Colonic mucosa (tissue), 4 donors: Measurements from ENCODE around the gene BPIFB4. TPM values are rescaled to one million over a fixed set of nuclear protein-coding genes. Genes with fewer than 3 reads are reported as not detected.

Experiments
- DNase-seq: peaks from one replicate; pipeline ENCODE4 v3.0.0-alpha.2; 2020
- H3K27ac ChIP-seq: fragments of 200-600 bp; one replicate; pipeline ENCODE4 v1.8.0; 2021
- H3K27me3 ChIP-seq: fragments of 200-600 bp; one replicate; pipeline ENCODE4 v1.8.0; 2021
- H3K36me3 ChIP-seq: fragments of 200-600 bp; one replicate; pipeline ENCODE4 v1.8.0; 2021
- H3K4me1 ChIP-seq: fragments of 200-600 bp; one replicate; pipeline ENCODE4 v1.8.0; 2021; ENCODE audit warnings: mild to moderate bottlenecking
- H3K4me3 ChIP-seq: fragments of 200-600 bp; one replicate; pipeline ENCODE4 v1.8.0; 2021
- H3K9ac ChIP-seq, 2 donors: one replicate each; pipeline ENCODE4 v1.7.0; 2013; ENCODE audit warnings: control low read depth in 2 of 2, low read depth in 2 of 2, low read length in 2 of 2
- H3K9me3 ChIP-seq: fragments of 200-600 bp; one replicate; pipeline ENCODE4 v1.8.0; 2021
- CTCF ChIP-seq: fragments of 200-600 bp; IDR thresholded peaks from one replicate; pipeline ENCODE4 v1.8.0; 2022; ENCODE audit warnings: antibody characterized with exemption, mild to moderate bottlenecking
- intact Hi-C: fragments of 100-400 bp; cut with DNase I; formaldehyde crosslinking; loops from one replicate; pipeline ENCODE4 v1.14.1; 2022
- total RNA-seq, 2 donors: library from RNA; stranded (reverse); fragmentation: NEBNext Ultra II Directional in 1 of 2; extraction: Animal tissue kit (Norgen Biotek cat#: 25700) in 1 of 2; gene quantifications; one replicate each; pipeline ENCODE4 v1.2.1, GENCODE V29; 2021
- donor health status: healthy.
- donor health status: DM: no; HTN: no; CAD: no.
- donor health status: DM: no; HTN: no; CAD: no.

Gene BPIFB4
- total RNA-seq, 2 donors from 2014 or later = not detected

- no peak for DNase-seq
- intact Hi-C loops = no loop called here
- H3K4me3 ChIP-seq = no peak overlapping the region
- H3K36me3 ChIP-seq = no peaks in the 10 kb centered on the region
- no peaks in the 10 kb centered on the region for H3K4me1 ChIP-seq
- no peaks in the 10 kb centered on the region for H3K9me3 ChIP-seq
- H3K27ac ChIP-seq = no peak overlapping the region
- H3K9ac ChIP-seq = no peak overlapping the region
- no peak for TF ChIP-seq CTCF
- no peaks in the 10 kb centered on the region for H3K27me3 ChIP-seq
Observed at GRCh38 chr20:33145521-33145920, 66.1 kb downstream of the BPIFB4 start.

- Histone ChIP-seq H3K27me3 (no peaks in the 10 kb centered on the region), H3K9me3 (no peaks in the 10 kb centered on the region), H3K27ac (no peak overlapping the region), H3K4me3 (no peak overlapping the region), H3K9ac (no peak overlapping the region), H3K36me3 (no peaks in the 10 kb centered on the region), H3K4me1 (no peaks in the 10 kb centered on the region)
- intact Hi-C loops = no loop called here
- DNase-seq = no peak
- TF ChIP-seq CTCF = no peak
Observed at GRCh38 chr20:33147299-33147698, 67.9 kb downstream of the BPIFB4 start.

- Histone ChIP-seq H3K27me3 (no peaks in the 10 kb centered on the region), H3K9ac (no peak overlapping the region), H3K36me3 (no peaks in the 10 kb centered on the region), H3K4me3 (no peak overlapping the region), H3K9me3 (no peaks in the 10 kb centered on the region), H3K27ac (no peak overlapping the region), H3K4me1 (no peaks in the 10 kb centered on the region)
- no peak for TF ChIP-seq CTCF
- DNase-seq = no peak
- intact Hi-C loops = no loop called here
Observed at GRCh38 chr20:33148040-33148439, 68.6 kb downstream of the BPIFB4 start.

GRCh38 chr20:33154252-33154651 is 74.8 kb downstream of the BPIFB4 start:
- DNase-seq = no peak
- H3K27ac ChIP-seq = no peak overlapping the region
- H3K4me1 ChIP-seq = no peaks in the 10 kb centered on the region
- no peak for TF ChIP-seq CTCF
- intact Hi-C loops = no loop called here
- no peaks in the 10 kb centered on the region for H3K36me3 ChIP-seq
- no peaks in the 10 kb centered on the region for H3K9me3 ChIP-seq
- H3K4me3 ChIP-seq = no peak overlapping the region
- no peaks in the 10 kb centered on the region for H3K27me3 ChIP-seq
- no peak overlapping the region for H3K9ac ChIP-seq

GRCh38 chr20:33158637-33159385 is 79.4 kb downstream of the BPIFB4 start:
- no peak for DNase-seq
- H3K27ac ChIP-seq = no peak overlapping the region
- H3K9me3 ChIP-seq = no peaks in the 10 kb centered on the region
- no peaks in the 10 kb centered on the region for H3K36me3 ChIP-seq
- H3K4me1 ChIP-seq = no peaks in the 10 kb centered on the region
- intact Hi-C loops = no loop called here
- no peak overlapping the region for H3K9ac ChIP-seq
- H3K27me3 ChIP-seq = no peaks in the 10 kb centered on the region
- H3K4me3 ChIP-seq = no peak overlapping the region
- no peak for TF ChIP-seq CTCF
